ENCODE data around the gene SCAF4. TPM values are rescaled to one million over a fixed set of nuclear protein-coding genes. Genes with fewer than 3 reads are reported as not detected.
A peak's percentile ranks its signal among the peaks of the same experiment; 100 is the strongest.

The SCAF4 gene
- total RNA-seq, 5 donors from 2014 or later (not counting 1 experiment from before 2014, with no cell fraction given): 57.5 to 71.9 (median 62.4) TPM

DNA sequence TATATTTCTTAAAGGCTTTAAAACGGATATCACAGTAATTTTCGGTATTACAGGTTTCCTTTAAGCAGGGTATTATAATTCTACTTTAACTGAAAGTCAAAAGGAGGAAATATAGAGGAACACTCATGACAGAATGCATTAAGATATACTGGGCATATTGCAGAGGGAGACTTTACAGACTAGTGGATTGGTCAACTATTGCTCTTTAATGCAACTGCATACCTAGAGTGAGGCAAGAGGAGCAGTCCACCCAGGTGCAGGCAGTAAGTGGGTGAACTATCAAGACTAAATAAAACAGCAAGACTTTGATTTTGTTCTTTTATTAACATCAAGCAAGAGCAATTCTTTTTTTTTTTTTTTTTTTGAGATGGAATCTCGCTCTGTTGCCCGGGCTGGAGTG lies 10.5 kb downstream of the SCAF4 start:
- DNase-seq (no peak), ATAC-seq (replicated peaks in 1 of 4) (no peak)
- H3K36me3 ChIP-seq (ENCODE audit: control insufficient read depth in 2 of 2, extremely low read depth in 1 of 2, insufficient read depth in 1 of 2, low read length in 1 of 2): no peaks in the 10 kb centered on the region
- peaks cover 77 to 84% (median 83%) of the 10 kb centered on the region in 3 donors for H3K4me1 Mint-ChIP-seq
- H3K4me1 ChIP-seq (ENCODE audit: control insufficient read depth in 1 of 2, extremely low read depth in 1 of 2, insufficient read depth in 2 of 2, low read length in 2 of 2): peaks cover 9 to 21% of the 10 kb centered on the region in 2 experiments
- H3K4me3 Mint-ChIP-seq: peak overlapping the region in 1 of 3 donors; percentile 50
- no peaks in the 10 kb centered on the region for H3K9me3 ChIP-seq
- H3K9me3 Mint-ChIP-seq: no peaks in the 10 kb centered on the region
- H3K36me3 Mint-ChIP-seq: peaks cover 11% of the 10 kb centered on the region
- no peaks in the 10 kb centered on the region for H3K27me3 Mint-ChIP-seq
- H3K4me3 ChIP-seq (ENCODE audit: control insufficient read depth in 1 of 2, extremely low read depth in 1 of 2, low read length in 1 of 2): no peak overlapping the region
- WGBS (ENCODE audit: insufficient coverage): no CpG with 5 or more reads among the region's 4 CpGs
- H3K27ac ChIP-seq (ENCODE audit: low read length): no peak overlapping the region
- no peak overlapping the region for H3K27ac Mint-ChIP-seq
- CTCF ChIA-PET: no interaction called here
- POLR2A ChIA-PET: no interaction called here
- no peaks in the 10 kb centered on the region for H3K27me3 ChIP-seq (replicated peaks in 1 of 2; ENCODE audit: control insufficient read depth in 2 of 2, extremely low read depth in 1 of 2, insufficient read depth in 2 of 2, low read length in 1 of 2)

DNA sequence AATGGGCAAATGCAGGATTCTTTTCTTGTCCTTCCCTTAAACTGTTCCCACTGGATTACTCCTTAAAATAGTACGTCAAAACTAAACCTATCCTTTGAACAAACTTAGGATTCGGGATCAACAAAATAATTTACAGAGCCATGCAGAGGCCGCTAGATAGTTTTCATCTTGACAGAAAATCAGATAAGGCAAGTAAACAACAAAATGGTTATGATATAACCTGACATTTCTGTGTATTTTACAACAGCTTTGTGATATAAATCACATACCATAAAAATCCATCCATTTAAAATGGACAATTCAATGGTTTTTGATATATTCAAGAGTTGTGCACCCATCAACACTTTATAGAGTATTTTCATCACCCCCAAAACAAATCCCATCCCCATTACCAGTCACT lies 11.2 kb downstream of the SCAF4 start:
- no peaks in the 10 kb centered on the region for H3K27me3 Mint-ChIP-seq
- Histone ChIP-seq H3K9me3 (no peaks in the 10 kb centered on the region), H3K36me3 (ENCODE audit: control insufficient read depth in 2 of 2, extremely low read depth in 1 of 2, insufficient read depth in 1 of 2, low read length in 1 of 2) (no peaks in the 10 kb centered on the region), H3K4me3 (ENCODE audit: control insufficient read depth in 1 of 2, extremely low read depth in 1 of 2, low read length in 1 of 2) (no peak overlapping the region), H3K27ac (ENCODE audit: low read length) (no peak overlapping the region), H3K4me1 (ENCODE audit: control insufficient read depth in 1 of 2, extremely low read depth in 1 of 2, insufficient read depth in 2 of 2, low read length in 2 of 2) (peaks cover 7 to 18% of the 10 kb centered on the region in 2 experiments), H3K27me3 (replicated peaks in 1 of 2; ENCODE audit: control insufficient read depth in 2 of 2, extremely low read depth in 1 of 2, insufficient read depth in 2 of 2, low read length in 1 of 2) (no peaks in the 10 kb centered on the region)
- no peak for DNase-seq
- no peak overlapping the region for H3K27ac Mint-ChIP-seq
- WGBS (ENCODE audit: insufficient coverage): no CpG with 5 or more reads among the region's 3 CpGs
- no peak for ATAC-seq (replicated peaks in 1 of 4)
- POLR2A ChIA-PET: no interaction called here
- peaks cover 11% of the 10 kb centered on the region for H3K36me3 Mint-ChIP-seq
- CTCF ChIA-PET: no interaction called here
- peaks cover 84 to 90% (median 87%) of the 10 kb centered on the region in 3 donors for H3K4me1 Mint-ChIP-seq
- no peaks in the 10 kb centered on the region for H3K9me3 Mint-ChIP-seq
- H3K4me3 Mint-ChIP-seq: peak overlapping the region in 1 of 3 donors; percentile 50

DNA sequence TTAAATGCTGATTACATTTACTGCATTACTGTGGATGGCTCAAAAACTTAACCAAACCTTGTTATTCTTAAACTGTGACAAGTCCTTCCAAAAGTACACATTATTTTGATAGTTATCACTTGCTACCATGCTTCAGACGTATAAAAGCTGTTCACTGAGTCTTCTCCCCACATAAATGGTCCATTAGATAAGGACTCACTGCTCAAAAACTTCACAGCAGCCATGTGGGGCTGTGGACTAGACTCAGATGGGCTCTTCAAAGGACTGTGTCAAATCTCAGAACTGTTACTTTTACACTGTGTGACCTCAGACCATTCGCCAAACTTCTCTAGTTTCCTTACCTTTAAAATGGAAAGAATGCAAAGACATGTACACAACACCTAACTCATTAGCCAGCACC lies 11.6 kb downstream of the SCAF4 start:
- Histone ChIP-seq H3K4me1 (ENCODE audit: control insufficient read depth in 1 of 2, extremely low read depth in 1 of 2, insufficient read depth in 2 of 2, low read length in 2 of 2) (peaks cover 7 to 18% of the 10 kb centered on the region in 2 experiments), H3K4me3 (ENCODE audit: control insufficient read depth in 1 of 2, extremely low read depth in 1 of 2, low read length in 1 of 2) (no peak overlapping the region), H3K27me3 (replicated peaks in 1 of 2; ENCODE audit: control insufficient read depth in 2 of 2, extremely low read depth in 1 of 2, insufficient read depth in 2 of 2, low read length in 1 of 2) (no peaks in the 10 kb centered on the region), H3K9me3 (no peaks in the 10 kb centered on the region), H3K36me3 (ENCODE audit: control insufficient read depth in 2 of 2, extremely low read depth in 1 of 2, insufficient read depth in 1 of 2, low read length in 1 of 2) (no peaks in the 10 kb centered on the region), H3K27ac (ENCODE audit: low read length) (no peak overlapping the region)
- no peaks in the 10 kb centered on the region for H3K27me3 Mint-ChIP-seq
- ChIA-PET POLR2A (no interaction called here), CTCF (no interaction called here)
- H3K27ac Mint-ChIP-seq: no peak overlapping the region
- H3K4me3 Mint-ChIP-seq: peak overlapping the region in 1 of 3 donors; percentile 50
- DNase-seq: no peak
- WGBS (ENCODE audit: insufficient coverage): 65% methylated on average over 2 of the region's 2 CpGs
- no peaks in the 10 kb centered on the region for H3K9me3 Mint-ChIP-seq
- peaks cover 11% of the 10 kb centered on the region for H3K36me3 Mint-ChIP-seq
- no peak for ATAC-seq (replicated peaks in 1 of 4)
- H3K4me1 Mint-ChIP-seq: peaks cover 85 to 92% (median 88%) of the 10 kb centered on the region in 3 donors

DNA sequence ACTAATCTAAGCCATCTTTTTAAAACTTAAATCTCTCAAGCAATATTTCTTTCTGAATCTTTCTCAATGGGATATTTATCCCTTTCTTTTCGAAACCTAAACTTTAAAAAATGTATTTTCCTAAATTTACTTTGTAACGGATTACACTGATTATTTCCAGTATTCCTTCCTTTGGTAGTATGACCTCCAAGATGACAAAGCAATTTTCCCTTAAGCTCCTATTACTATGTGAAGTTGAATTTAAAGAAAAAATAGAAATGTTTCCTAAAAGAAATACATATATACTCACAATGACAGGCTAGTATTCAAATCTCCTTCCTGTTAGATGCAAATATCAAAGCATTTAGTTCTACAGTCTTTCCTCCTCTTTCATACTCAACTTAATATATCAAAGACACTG lies 15.8 kb downstream of the SCAF4 start:
- H3K4me1 Mint-ChIP-seq: peaks cover 74 to 90% (median 86%) of the 10 kb centered on the region in 3 donors
- H3K4me1 ChIP-seq (ENCODE audit: control insufficient read depth in 1 of 2, extremely low read depth in 1 of 2, insufficient read depth in 2 of 2, low read length in 2 of 2): peaks cover 4 to 5% of the 10 kb centered on the region in 2 experiments

DNA sequence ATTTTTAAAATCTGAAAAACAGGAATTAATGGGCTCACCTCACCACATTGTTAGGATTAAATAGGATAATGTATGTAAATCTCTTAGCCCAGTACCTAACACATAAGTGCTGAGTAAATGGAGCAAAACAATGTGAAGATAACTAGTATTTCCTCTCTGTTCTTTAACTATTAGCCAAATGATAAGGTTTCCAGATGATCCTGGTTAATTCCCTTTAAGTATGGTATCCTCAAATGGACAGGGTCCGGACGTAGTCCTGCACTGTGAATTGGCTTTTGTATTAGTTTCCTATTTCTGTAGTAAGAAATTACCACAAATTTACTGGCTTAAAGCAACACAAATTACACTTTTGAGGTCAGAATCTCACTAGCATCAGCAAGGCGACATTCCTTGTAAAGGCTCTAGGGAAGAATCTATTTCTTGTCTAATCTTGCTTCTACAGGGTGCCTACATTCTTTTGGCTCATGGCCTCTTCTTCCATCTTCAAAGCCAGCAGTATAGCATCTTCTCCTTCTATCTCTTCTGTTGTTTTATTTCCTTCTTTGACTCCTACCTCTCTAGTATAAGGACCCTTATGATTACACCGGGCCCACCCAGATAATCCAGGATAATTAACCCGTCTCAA lies 17.1 kb downstream of the SCAF4 start:
- no peaks in the 10 kb centered on the region for H3K27me3 ChIP-seq (replicated peaks in 1 of 2; ENCODE audit: control insufficient read depth in 2 of 2, extremely low read depth in 1 of 2, insufficient read depth in 2 of 2, low read length in 1 of 2)
- WGBS (ENCODE audit: insufficient coverage): no CpG with 5 or more reads among the region's 5 CpGs
- Mint-ChIP-seq H3K27me3 (no peaks in the 10 kb centered on the region), H3K27ac (no peak overlapping the region), H3K36me3 (peaks cover 5% of the 10 kb centered on the region), H3K4me3 (no peak overlapping the region), H3K4me1 (peaks cover 71 to 91% (median 87%) of the 10 kb centered on the region in 3 donors), H3K9me3 (no peaks in the 10 kb centered on the region)
- H3K4me1 ChIP-seq (ENCODE audit: control insufficient read depth in 1 of 2, extremely low read depth in 1 of 2, insufficient read depth in 2 of 2, low read length in 2 of 2): peaks cover 4 to 5% of the 10 kb centered on the region in 2 experiments
- H3K27ac ChIP-seq (ENCODE audit: low read length): no peak overlapping the region
- ChIA-PET CTCF (no interaction called here), POLR2A (no interaction called here)
- no peak overlapping the region for H3K4me3 ChIP-seq (ENCODE audit: control insufficient read depth in 1 of 2, extremely low read depth in 1 of 2, low read length in 1 of 2)
- ATAC-seq (replicated peaks in 1 of 4) (no peak), DNase-seq (no peak)
- no peaks in the 10 kb centered on the region for H3K9me3 ChIP-seq
- no peaks in the 10 kb centered on the region for H3K36me3 ChIP-seq (ENCODE audit: control insufficient read depth in 2 of 2, extremely low read depth in 1 of 2, insufficient read depth in 1 of 2, low read length in 1 of 2)

More for the DNA sequence above, 15.8 kb downstream of the SCAF4 start:
- DNase-seq: no peak
- no peaks in the 10 kb centered on the region for H3K27me3 ChIP-seq (replicated peaks in 1 of 2; ENCODE audit: control insufficient read depth in 2 of 2, extremely low read depth in 1 of 2, insufficient read depth in 2 of 2, low read length in 1 of 2)
- ATAC-seq (replicated peaks in 1 of 4): no peak
- no peak overlapping the region for H3K4me3 ChIP-seq (ENCODE audit: control insufficient read depth in 1 of 2, extremely low read depth in 1 of 2, low read length in 1 of 2)
- no peak overlapping the region for H3K27ac Mint-ChIP-seq
- H3K9me3 Mint-ChIP-seq: no peaks in the 10 kb centered on the region
- peak overlapping the region in 1 of 3 donors; percentile 30 for H3K4me3 Mint-ChIP-seq
- no peaks in the 10 kb centered on the region for H3K27me3 Mint-ChIP-seq
- no CpG with 5 or more reads among the region's 2 CpGs for WGBS (ENCODE audit: insufficient coverage)
- POLR2A ChIA-PET: no interaction called here
- CTCF ChIA-PET: no interaction called here
- peaks cover 7% of the 10 kb centered on the region for H3K36me3 Mint-ChIP-seq
- H3K36me3 ChIP-seq (ENCODE audit: control insufficient read depth in 2 of 2, extremely low read depth in 1 of 2, insufficient read depth in 1 of 2, low read length in 1 of 2): no peaks in the 10 kb centered on the region
- H3K9me3 ChIP-seq: no peaks in the 10 kb centered on the region
- no peak overlapping the region for H3K27ac ChIP-seq (ENCODE audit: low read length)

DNA sequence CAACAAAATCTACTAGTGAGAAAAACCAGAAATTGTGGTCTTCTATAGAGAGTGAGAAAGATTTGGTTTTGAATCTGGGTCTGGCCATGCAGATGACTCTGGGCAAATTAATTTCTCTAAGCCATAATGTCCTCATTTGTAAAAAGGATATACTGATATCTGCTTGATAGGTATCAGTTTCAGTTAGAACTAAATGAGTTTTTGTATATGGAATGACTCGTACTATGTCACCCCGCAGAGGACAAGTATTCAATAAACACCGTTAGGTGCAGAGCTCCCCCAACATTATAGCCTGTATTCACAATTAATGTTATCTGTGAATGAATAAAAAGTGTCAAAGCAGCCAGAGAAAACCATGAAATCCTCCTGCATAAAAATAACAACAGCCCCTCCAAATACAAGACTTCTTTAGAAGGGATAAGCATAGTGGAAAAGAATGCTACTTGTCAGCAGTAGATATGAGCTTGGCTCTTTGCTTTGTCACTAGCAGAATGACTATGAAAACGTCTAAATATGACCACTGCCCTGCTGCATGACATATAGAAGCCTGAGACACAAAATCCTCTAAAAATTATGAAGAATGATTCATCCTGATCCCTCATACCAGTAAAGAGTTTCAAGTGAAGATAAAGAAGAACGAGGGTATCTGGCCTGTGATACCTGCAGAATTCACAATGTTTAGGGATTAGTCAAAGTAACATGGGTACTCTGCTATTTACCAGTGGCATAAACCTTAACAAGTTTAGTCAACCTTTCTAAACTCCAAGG lies 17.8 kb downstream of the SCAF4 start:
- Mint-ChIP-seq H3K27ac (peak overlapping the region in 1 of 2 donors; percentile 1), H3K9me3 (no peaks in the 10 kb centered on the region), H3K36me3 (peaks cover 1% of the 10 kb centered on the region), H3K4me3 (peak overlapping the region in 1 of 3 donors; percentile 34), H3K4me1 (peaks cover 73 to 95% (median 90%) of the 10 kb centered on the region in 3 donors), H3K27me3 (no peaks in the 10 kb centered on the region)
- ChIA-PET CTCF (no interaction called here), POLR2A (no interaction called here)
- Histone ChIP-seq H3K4me1 (ENCODE audit: control insufficient read depth in 1 of 2, extremely low read depth in 1 of 2, insufficient read depth in 2 of 2, low read length in 2 of 2) (peaks cover 4% of the 10 kb centered on the region in 2 experiments), H3K27ac (ENCODE audit: low read length) (no peak overlapping the region), H3K27me3 (replicated peaks in 1 of 2; ENCODE audit: control insufficient read depth in 2 of 2, extremely low read depth in 1 of 2, insufficient read depth in 2 of 2, low read length in 1 of 2) (no peaks in the 10 kb centered on the region), H3K36me3 (ENCODE audit: control insufficient read depth in 2 of 2, extremely low read depth in 1 of 2, insufficient read depth in 1 of 2, low read length in 1 of 2) (no peaks in the 10 kb centered on the region), H3K4me3 (ENCODE audit: control insufficient read depth in 1 of 2, extremely low read depth in 1 of 2, low read length in 1 of 2) (no peak overlapping the region), H3K9me3 (no peaks in the 10 kb centered on the region)
- WGBS (ENCODE audit: insufficient coverage): no CpG with 5 or more reads among the region's 5 CpGs
- no peak for DNase-seq
- no peak for ATAC-seq (replicated peaks in 1 of 4)
